Adrenal gland (tissue), 12 donors: ENCODE measurements around the gene ABAT. TPM values are rescaled to one million over a fixed set of nuclear protein-coding genes. Genes with fewer than 3 reads are reported as not detected.

ENCODE experiments used
- DNase-seq, 7 donors: peaks; one replicate each; pipeline ENCODE4 v3.0.0-alpha.2; 2019 to 2020
- H3K27ac ChIP-seq, 5 donors: fragments of 200-600 bp; sonication (generic) in 4 of 5; 1 replicate in 3 of 5; 2 replicates in 2 of 5; pipeline versions ENCODE4 v1.5.1 to v1.8.0; 2016 to 2020; ENCODE audit warnings: mild to moderate bottlenecking in 1 of 5
- H3K27me3 ChIP-seq: fragments of 200-600 bp; 2 replicates; pipeline ENCODE4 v1.8.0; 2021
- H3K36me3 ChIP-seq, 2 donors: fragments of 200-600 bp; replicated peaks in 1 of 2; 1 replicate in 1 of 2; 2 replicates in 1 of 2; pipeline versions ENCODE4 v1.5.1 to v1.8.0; 2018 to 2022
- H3K4me1 ChIP-seq, 2 donors: fragments of 200-600 bp; replicated peaks in 1 of 2; 1 replicate in 1 of 2; 2 replicates in 1 of 2; pipeline versions ENCODE4 v1.5.1 to v1.8.0; 2018 to 2021
- H3K4me3 ChIP-seq, 4 donors: fragments of 200-600 bp; sonication (generic) in 3 of 4; one replicate each; pipeline ENCODE4 v1.5.1; 2016 to 2018
- H3K9me3 ChIP-seq, 3 donors: fragments of 200-600 bp; sonication (generic) in 1 of 3; replicated peaks in 1 of 3; 1 replicate in 2 of 3; 2 replicates in 1 of 3; pipeline versions ENCODE4 v1.5.1 to v1.8.0; 2016 to 2021
- CTCF ChIP-seq, 6 experiments: fragments of 450-650 bp in 4 of 6; fragments of 200-600 bp in 2 of 6; sonication (generic) in 1 of 6; IDR thresholded peaks; 1 replicate in 5 of 6; 2 replicates in 1 of 6; pipeline versions ENCODE4 v1.5.1 to v1.8.0; 2016 to 2021; ENCODE audit warnings: antibody characterized with exemption in 6 of 6, mild to moderate bottlenecking in 2 of 6, moderate library complexity in 1 of 6
- POLR2A ChIP-seq, 2 donors: fragments of 450-650 bp; IDR thresholded peaks; one replicate each; pipeline ENCODE4 v1.6.1; 2017; ENCODE audit warnings: antibody characterized with exemption in 2 of 2, mild to moderate bottlenecking in 2 of 2, moderate library complexity in 1 of 2
- WGBS, 4 donors: extraction: QIAGEN DNeasy Blood & Tissue Kit in 2 of 4; methylation state at CpG; one replicate each; pipeline versions ENCODE4 v1.1.5 to v1.1.7; 2013 to 2017; 5-methylcytosine and 5-hydroxymethylcytosine counted together
- intact Hi-C, 2 donors: fragments of 100-400 bp; cut with DNase I; formaldehyde crosslinking; loops; one replicate each; pipeline versions ENCODE4 v1.14.1 to v1.15.0; 2022 to 2023
- polyA plus RNA-seq, 3 donors: library from polyadenylated mRNA; stranded (reverse); fragments of 200-250 nt in 2 of 3; fragments of 350-450 nt in 1 of 3; fragmentation: Illumina TruSeq in 1 of 3; extraction: RNeasy Lipid Tissue Mini Kit (QIAGEN cat#74804) in 1 of 3; gene quantifications; one replicate each; pipeline ENCODE4 v1.2.3, GENCODE V29; 2013 to 2014
- total RNA-seq, 9 donors: library from RNA; depleted of rRNA in 4 of 9; stranded (reverse); fragments of >200 nt in 4 of 9; fragments of 120-200 nt in 1 of 9; fragmentation: NEBNext Ultra II Directional in 1 of 9; extraction: Animal tissue kit (Norgen Biotek cat#: 25700) in 1 of 9; gene quantifications; one replicate each; pipeline versions ENCODE4 v1.1.0 to v1.2.4, GENCODE V29; 2013 to 2023
- donor health status: healthy with polysubstance abuse.
- donor health status: Bipolar disorder and iron deficiency.
- donor health status: DM: yes; HTN: yes; CAD: no.
- donor health status: DM: no; HTN: no; CAD: no.
- donor health status: DM: no; HTN: no; CAD: no.
- donor health status: DM: yes; HTN: yes; CAD: no.

Gene ABAT
- total and polyA plus RNA-seq, 12 donors = 12.1 to 89.2 (median 28.5) TPM

- WGBS, 4 donors = 66 to 85% (median 79%) methylated on average over 12 of the region's 12 CpGs
- Histone ChIP-seq H3K4me1 (no peaks in the 10 kb centered on the region), H3K9me3 (no peaks in the 10 kb centered on the region), H3K27me3 (no peaks in the 10 kb centered on the region), H3K4me3 (no peak overlapping the region), H3K27ac (no peak overlapping the region), H3K36me3 (peaks cover 0 to 82% of the 10 kb centered on the region in 2 donors)
- TF ChIP-seq POLR2A (IDR thresholded peaks at IDR 0.05) (no peak), CTCF (IDR thresholded peaks at IDR 0.05) (no peak)
- intact Hi-C loops = no loop called here
- no peak for DNase-seq
These were observed 137.9 kb downstream of the ABAT start for GRCh38 chr16:8812162-8812843.

GRCh38 chr16:8814095-8814806, 139.8 kb downstream of the ABAT start:
- Histone ChIP-seq H3K27me3 (no peaks in the 10 kb centered on the region), H3K4me1 (no peaks in the 10 kb centered on the region), H3K9me3 (no peaks in the 10 kb centered on the region), H3K36me3 (peaks cover 0 to 63% of the 10 kb centered on the region in 2 donors), H3K4me3 (no peak overlapping the region), H3K27ac (no peak overlapping the region)
- intact Hi-C loops = no loop called here
- WGBS, 4 donors = 92 to 95% (median 94%) methylated on average over 11 to 14 of the region's 14 CpGs
- no peak for DNase-seq
- TF ChIP-seq CTCF (IDR thresholded peaks at IDR 0.05) = no peak
- TF ChIP-seq POLR2A (IDR thresholded peaks at IDR 0.05) = no peak

- DNase-seq = no peak
- intact Hi-C loops = no loop called here
- TF ChIP-seq POLR2A (IDR thresholded peaks at IDR 0.05) (no peak), CTCF (IDR thresholded peaks at IDR 0.05) (no peak)
- Histone ChIP-seq H3K27me3 (no peaks in the 10 kb centered on the region), H3K27ac (no peak overlapping the region), H3K4me3 (no peak overlapping the region), H3K4me1 (peaks cover 0 to 3% of the 10 kb centered on the region in 2 donors), H3K36me3 (peaks cover 0 to 40% of the 10 kb centered on the region in 2 donors), H3K9me3 (no peaks in the 10 kb centered on the region)
- WGBS, 4 donors = 79 to 88% (median 82%) methylated on average over 6 of the region's 6 CpGs
These were observed 142.7 kb downstream of the ABAT start for GRCh38 chr16:8816967-8817655.
